Uterus (tissue), 4 donors: ENCODE measurements around the gene DMPK. TPM values are rescaled to one million over a fixed set of nuclear protein-coding genes. Genes with fewer than 3 reads are reported as not detected.

Experiments used
- DNase-seq, 2 donors: peaks; one replicate each; pipeline ENCODE4 v3.0.0-alpha.2; 2019 to 2020
- H3K27ac ChIP-seq, 2 donors: fragments of 200-600 bp; sonication (generic); 1 replicate in 1 of 2; 2 replicates in 1 of 2; pipeline ENCODE4 v1.5.1; 2016 to 2018
- H3K27me3 ChIP-seq, 2 donors: fragments of 200-600 bp; sonication (generic); one replicate each; pipeline ENCODE4 v1.5.1; 2018 to 2019; ENCODE audit warnings: control low read depth in 1 of 2
- H3K36me3 ChIP-seq, 2 donors: fragments of 200-600 bp; sonication (generic); one replicate each; pipeline ENCODE4 v1.5.1; 2019; ENCODE audit warnings: control low read depth in 1 of 2
- H3K4me1 ChIP-seq, 2 donors: fragments of 200-600 bp; sonication (generic); one replicate each; pipeline ENCODE4 v1.5.1; 2018 to 2019; ENCODE audit warnings: control low read depth in 1 of 2
- H3K4me3 ChIP-seq, 2 donors: fragments of 200-600 bp; sonication (generic); 1 replicate in 1 of 2; 2 replicates in 1 of 2; pipeline ENCODE4 v1.5.1; 2018 to 2019; ENCODE audit warnings: mild to moderate bottlenecking in 1 of 2
- H3K9me3 ChIP-seq, 2 donors: fragments of 200-600 bp; sonication (generic); one replicate each; pipeline ENCODE4 v1.5.1; 2019; ENCODE audit warnings: control low read depth in 1 of 2
- POLR2A ChIP-seq, 2 donors: fragments of 450-650 bp; IDR thresholded peaks; one replicate each; pipeline ENCODE4 v1.6.1; 2016; ENCODE audit warnings: antibody characterized with exemption in 2 of 2, mild to moderate bottlenecking in 1 of 2, moderate library complexity in 1 of 2
- intact Hi-C: fragments of 100-400 bp; cut with DNase I; formaldehyde crosslinking; loops from one replicate; pipeline ENCODE4 v1.15.1; 2023; ENCODE audit warnings: low total_unique reads
- total RNA-seq, 4 donors: library from RNA; depleted of rRNA in 3 of 4; stranded (reverse); fragments of >200 nt in 3 of 4; gene quantifications; one replicate each; pipeline versions ENCODE4 v1.1.0 to v1.2.4, GENCODE V29; 2014 to 2023
- TF ChIP-seq, protein P1 (sequence below), 4 experiments: fragments of 200-600 bp in 2 of 4; fragments of 450-650 bp in 2 of 4; sonication (generic) in 2 of 4; IDR thresholded peaks; one replicate each; pipeline ENCODE4 v1.5.1; 2016 to 2019; ENCODE audit warnings: antibody characterized with exemption in 4 of 4, mild to moderate bottlenecking in 2 of 4, moderate library complexity in 1 of 4
- donor health status: DM: yes; HTN: yes; CAD: no.

Gene DMPK
- total RNA-seq, 4 donors from 2014 or later = 15.3 to 211 (median 43.8) TPM

GRCh38 chr19:45792470-45793177 is 10.3 kb upstream of the DMPK start, which contains the start of gene DMWD:
TSS of gene DMWD (minus strand) at chr19:45792845. CDS start at chr19:45792756, 89 bp downstream.
- peak; percentile 100 for DNase-seq
- H3K9me3 ChIP-seq = no peaks in the 10 kb centered on the region
- H3K4me1 ChIP-seq = peaks cover 0 to 4% of the 10 kb centered on the region in 2 donors
- TF ChIP-seq, protein P1, sequence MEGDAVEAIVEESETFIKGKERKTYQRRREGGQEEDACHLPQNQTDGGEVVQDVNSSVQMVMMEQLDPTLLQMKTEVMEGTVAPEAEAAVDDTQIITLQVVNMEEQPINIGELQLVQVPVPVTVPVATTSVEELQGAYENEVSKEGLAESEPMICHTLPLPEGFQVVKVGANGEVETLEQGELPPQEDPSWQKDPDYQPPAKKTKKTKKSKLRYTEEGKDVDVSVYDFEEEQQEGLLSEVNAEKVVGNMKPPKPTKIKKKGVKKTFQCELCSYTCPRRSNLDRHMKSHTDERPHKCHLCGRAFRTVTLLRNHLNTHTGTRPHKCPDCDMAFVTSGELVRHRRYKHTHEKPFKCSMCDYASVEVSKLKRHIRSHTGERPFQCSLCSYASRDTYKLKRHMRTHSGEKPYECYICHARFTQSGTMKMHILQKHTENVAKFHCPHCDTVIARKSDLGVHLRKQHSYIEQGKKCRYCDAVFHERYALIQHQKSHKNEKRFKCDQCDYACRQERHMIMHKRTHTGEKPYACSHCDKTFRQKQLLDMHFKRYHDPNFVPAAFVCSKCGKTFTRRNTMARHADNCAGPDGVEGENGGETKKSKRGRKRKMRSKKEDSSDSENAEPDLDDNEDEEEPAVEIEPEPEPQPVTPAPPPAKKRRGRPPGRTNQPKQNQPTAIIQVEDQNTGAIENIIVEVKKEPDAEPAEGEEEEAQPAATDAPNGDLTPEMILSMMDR (IDR thresholded peaks at IDR 0.05) = no peak
- TF ChIP-seq POLR2A (IDR thresholded peaks at IDR 0.05) = peak; percentile 61 to 78
- no peaks in the 10 kb centered on the region for H3K36me3 ChIP-seq
- intact Hi-C loops = no loop called here
- peak within 1 kb of the TSS; percentile 52 to 80 for H3K4me3 ChIP-seq
- peak within 1 kb of the TSS; percentile 62 to 85 for H3K27ac ChIP-seq
- no peaks in the 10 kb centered on the region for H3K27me3 ChIP-seq

- no peak for DNase-seq
- TF ChIP-seq, protein P1 (IDR thresholded peaks at IDR 0.05) = no peak
- TF ChIP-seq POLR2A (IDR thresholded peaks at IDR 0.05) = no peak
- no peaks in the 10 kb centered on the region for H3K27me3 ChIP-seq
- intact Hi-C loops = no loop called here
- peaks cover 0 to 4% of the 10 kb centered on the region in 2 donors for H3K4me1 ChIP-seq
- H3K36me3 ChIP-seq = no peaks in the 10 kb centered on the region
- peak overlapping the region; percentile 62 to 85 for H3K27ac ChIP-seq
- H3K9me3 ChIP-seq = no peaks in the 10 kb centered on the region
- H3K4me3 ChIP-seq = peak overlapping the region; percentile 52 to 80
Observed at GRCh38 chr19:45791744-45792469, 9.6 kb upstream of the DMPK start.

- no peaks in the 10 kb centered on the region for H3K9me3 ChIP-seq
- intact Hi-C loops = no loop called here
- no peaks in the 10 kb centered on the region for H3K36me3 ChIP-seq
- no peak overlapping the region for H3K4me3 ChIP-seq
- H3K27me3 ChIP-seq = no peaks in the 10 kb centered on the region
- peaks cover 0 to 4% of the 10 kb centered on the region in 2 donors for H3K4me1 ChIP-seq
- TF ChIP-seq, protein P1 (IDR thresholded peaks at IDR 0.05) = no peak
- TF ChIP-seq POLR2A (IDR thresholded peaks at IDR 0.05) = no peak
- H3K27ac ChIP-seq = no peak overlapping the region
- DNase-seq = no peak
Observed at GRCh38 chr19:45790942-45791341, 8.7 kb upstream of the DMPK start.

DNA sequence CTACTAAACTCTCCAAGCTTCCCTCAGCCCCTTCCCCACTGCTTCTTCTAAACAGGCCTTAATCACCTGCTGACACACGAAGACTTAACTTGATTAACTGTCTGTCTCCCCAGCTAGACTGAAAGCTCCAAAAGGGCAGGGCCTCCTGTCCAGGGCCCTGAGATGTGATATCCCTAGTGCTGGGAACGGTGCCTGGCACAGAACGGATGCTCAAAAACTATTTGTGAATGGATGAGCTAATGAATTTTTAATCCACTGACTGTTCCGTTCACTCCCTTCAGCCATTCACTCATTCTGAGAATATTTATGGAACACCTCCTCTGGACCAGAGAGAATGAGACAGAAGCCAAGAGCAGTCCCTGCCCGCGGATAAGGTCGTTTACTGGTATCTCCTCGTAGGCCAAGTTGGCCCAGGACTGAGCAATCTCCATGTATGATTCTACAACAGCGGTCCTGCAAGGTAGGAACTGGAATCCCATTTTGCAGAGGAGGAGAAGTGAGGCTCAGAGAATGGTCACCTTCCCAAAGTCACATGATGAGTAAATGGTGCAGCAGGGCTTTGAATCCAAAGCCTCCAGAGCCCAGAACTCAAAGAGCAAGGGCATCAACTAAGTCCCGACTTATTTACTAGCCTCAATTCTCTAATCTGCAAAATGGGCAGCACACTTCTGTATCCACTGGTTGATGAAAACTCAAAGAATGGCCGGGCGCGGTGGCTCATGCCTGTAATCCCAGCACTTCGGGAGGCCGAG is 6.9 kb upstream of the DMPK start:
- DNase-seq = no peak
- peaks cover 0 to 15% of the 10 kb centered on the region in 2 donors for H3K4me1 ChIP-seq
- no peak overlapping the region for H3K27ac ChIP-seq
- no peaks in the 10 kb centered on the region for H3K27me3 ChIP-seq
- intact Hi-C loops = no loop called here
- no peaks in the 10 kb centered on the region for H3K9me3 ChIP-seq
- H3K4me3 ChIP-seq = no peak overlapping the region
- H3K36me3 ChIP-seq = no peaks in the 10 kb centered on the region
- TF ChIP-seq, protein P1 (IDR thresholded peaks at IDR 0.05) = no peak
- TF ChIP-seq POLR2A (IDR thresholded peaks at IDR 0.05) = no peak
